HG03520 (cell line): ENCODE data around the gene MINK1.
"Not testable (repeated sequence)": the region's sequence is repeated elsewhere in the genome, so short reads cannot be mapped to it uniquely, and the experiment has no call there.

Experiments used
- ATAC-seq: cut with Tn5 transposase; IDR thresholded peaks from one replicate; pipeline ENCODE4 v1.9.1; 2021; ENCODE audit warnings: mild to moderate bottlenecking, moderate library complexity; ENCODE audit not compliant: unreplicated experiment

Gene MINK1

DNA sequence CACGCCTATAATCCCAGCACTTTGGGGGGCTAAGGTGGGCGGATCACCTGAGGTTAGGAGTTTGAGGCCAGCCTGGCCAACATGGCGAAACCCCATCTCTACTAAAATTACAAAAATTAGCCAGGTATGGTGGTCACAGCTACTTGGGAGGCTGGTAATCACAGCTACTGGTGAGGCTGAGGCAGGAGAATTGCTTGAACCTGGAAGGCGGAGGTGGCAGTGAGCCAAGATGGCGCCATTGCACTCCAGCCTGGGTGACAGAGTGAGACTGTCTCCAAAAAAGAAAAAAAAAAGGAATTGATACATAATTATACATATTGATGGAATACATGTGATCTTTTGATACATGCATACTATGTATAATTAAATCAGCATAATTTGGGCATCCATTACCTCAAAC lies 34.4 kb downstream of the MINK1 start:
- not testable (repeated sequence) for ATAC-seq

GRCh38 chr17:4869058-4869998 lies 36.2 kb downstream of the MINK1 start:
- ATAC-seq = not testable (repeated sequence)

GRCh38 chr17:4870855-4871254 lies 37.7 kb downstream of the MINK1 start:
- ATAC-seq = no peak

DNA sequence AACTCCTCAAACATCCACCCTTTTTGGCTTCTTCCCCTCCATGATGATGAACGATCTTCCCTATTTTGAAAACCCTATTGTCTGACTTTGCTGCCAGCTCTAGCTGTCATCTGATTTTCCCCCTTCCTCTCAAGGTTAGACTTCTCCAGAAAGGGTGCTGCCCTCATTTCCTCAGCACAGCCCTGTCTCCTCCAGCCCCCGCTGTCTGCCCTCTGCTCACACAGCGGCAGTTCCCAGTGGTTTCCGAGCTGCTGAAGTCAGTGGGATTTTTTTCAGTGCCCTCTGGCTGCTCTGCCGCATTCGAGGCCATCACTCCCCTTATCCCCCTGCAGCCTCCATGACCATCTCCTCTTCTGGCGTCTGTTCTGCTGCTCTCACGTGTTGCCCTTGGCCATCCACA lies 39.6 kb downstream of the MINK1 start:
- no peak for ATAC-seq

DNA sequence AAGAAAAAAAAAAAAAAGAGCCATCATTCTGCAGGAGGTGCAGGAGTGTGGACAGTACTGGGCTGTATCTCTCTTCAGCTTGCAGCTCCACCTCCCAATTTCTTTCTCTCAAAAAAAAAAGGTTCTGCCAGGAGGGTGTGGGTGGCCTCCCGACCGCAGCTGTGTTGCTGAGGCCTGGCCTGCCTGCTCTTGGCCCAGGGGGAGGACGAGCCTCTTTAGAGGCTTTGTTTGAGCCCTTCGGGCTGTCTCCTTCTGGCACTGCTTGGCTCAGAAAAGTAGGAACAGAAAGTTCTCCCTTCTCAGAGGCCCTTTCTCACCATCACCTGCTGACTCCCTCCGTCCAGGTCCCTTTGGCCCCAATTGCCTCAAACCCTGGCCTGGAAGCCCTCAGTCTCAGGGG lies 43.9 kb downstream of the MINK1 start:
- no peak for ATAC-seq

- ATAC-seq = no peak
Measured at GRCh38 chr17:4879601-4880000, 46.5 kb downstream of the MINK1 start.

GRCh38 chr17:4880857-4881256 lies 47.7 kb downstream of the MINK1 start:
- no peak for ATAC-seq

- ATAC-seq = no peak
Measured at GRCh38 chr17:4881761-4882555, 48.8 kb downstream of the MINK1 start.

DNA sequence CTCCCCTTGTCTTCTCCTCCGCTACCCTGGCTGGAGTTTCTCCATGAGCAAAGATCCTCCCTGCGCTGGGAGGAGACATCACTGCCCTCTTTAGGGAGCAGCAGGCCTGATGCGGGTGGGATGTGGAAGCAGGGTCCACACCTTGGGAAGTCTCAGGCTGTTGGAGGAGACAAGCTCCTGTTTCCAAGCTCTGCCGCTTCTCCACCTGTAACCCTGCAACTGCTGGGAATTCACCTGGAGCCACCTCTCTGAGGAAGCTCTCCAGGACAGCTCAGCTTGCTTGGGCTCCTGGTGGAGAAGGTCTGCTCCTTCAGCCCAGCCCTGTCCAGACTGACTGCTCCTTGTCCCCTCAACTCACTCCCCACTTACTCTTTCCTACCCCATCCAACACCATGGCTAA lies 51.3 kb downstream of the MINK1 start:
- no peak for ATAC-seq

- ATAC-seq = no peak
Measured at GRCh38 chr17:4886830-4887229, 53.7 kb downstream of the MINK1 start.

DNA sequence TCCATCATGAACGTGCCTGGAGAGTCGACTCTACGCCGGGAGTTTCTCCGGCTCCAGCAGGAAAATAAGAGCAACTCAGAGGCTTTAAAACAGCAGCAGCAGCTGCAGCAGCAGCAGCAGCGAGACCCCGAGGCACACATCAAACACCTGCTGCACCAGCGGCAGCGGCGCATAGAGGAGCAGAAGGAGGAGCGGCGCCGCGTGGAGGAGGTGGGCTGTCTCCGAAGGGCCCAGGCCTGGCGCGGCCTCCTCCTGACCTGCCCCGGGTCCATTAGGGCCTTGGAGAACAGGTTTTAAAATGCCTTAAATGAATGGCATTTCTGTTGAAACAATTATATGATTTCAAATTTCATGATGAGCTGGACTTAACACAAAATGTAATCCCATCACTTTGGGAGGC lies 54.4 kb downstream of the MINK1 start:
- ATAC-seq = no peak

DNA sequence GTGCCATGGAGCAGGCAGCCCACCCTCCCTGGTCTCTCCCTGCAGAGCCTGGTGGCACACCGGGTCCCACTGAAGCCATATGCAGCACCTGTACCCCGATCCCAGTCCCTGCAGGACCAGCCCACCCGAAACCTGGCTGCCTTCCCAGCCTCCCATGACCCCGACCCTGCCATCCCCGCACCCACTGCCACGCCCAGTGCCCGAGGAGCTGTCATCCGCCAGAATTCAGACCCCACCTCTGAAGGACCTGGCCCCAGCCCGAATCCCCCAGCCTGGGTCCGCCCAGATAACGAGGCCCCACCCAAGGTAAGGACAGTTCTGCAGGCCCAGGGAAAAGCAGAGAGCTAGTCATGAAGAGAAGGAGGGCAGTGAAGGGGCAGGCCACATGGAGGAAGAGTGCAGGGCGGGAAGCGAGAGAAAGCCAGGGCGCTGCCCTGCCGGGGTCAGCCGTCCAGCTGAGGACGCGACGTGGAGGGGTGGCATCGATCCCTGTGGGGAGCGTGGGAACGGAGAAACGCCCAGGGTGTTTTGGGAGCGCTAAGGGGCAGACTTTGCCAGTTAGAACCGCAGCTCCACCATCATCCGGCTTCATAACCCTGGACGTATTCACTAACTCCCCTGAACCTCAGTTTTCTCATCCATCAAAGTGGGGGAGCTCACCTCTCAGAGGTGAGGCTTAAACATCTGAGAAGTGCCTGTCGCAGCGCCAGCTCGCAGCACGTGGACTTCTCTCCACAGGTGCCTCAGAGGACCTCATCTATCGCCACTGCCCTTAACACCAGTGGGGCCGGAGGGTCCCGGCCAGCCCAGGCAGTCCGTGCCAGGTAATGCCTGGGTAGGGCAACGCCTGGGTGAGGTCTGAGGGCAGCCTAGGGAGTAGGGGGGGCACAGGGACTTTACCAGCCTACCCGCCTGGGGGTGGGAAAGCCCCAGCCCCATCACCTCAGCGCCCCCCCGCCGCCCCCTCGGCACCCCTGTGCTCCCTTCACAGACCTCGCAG lies 58.6 kb downstream of the MINK1 start:
- ATAC-seq = no peak

DNA sequence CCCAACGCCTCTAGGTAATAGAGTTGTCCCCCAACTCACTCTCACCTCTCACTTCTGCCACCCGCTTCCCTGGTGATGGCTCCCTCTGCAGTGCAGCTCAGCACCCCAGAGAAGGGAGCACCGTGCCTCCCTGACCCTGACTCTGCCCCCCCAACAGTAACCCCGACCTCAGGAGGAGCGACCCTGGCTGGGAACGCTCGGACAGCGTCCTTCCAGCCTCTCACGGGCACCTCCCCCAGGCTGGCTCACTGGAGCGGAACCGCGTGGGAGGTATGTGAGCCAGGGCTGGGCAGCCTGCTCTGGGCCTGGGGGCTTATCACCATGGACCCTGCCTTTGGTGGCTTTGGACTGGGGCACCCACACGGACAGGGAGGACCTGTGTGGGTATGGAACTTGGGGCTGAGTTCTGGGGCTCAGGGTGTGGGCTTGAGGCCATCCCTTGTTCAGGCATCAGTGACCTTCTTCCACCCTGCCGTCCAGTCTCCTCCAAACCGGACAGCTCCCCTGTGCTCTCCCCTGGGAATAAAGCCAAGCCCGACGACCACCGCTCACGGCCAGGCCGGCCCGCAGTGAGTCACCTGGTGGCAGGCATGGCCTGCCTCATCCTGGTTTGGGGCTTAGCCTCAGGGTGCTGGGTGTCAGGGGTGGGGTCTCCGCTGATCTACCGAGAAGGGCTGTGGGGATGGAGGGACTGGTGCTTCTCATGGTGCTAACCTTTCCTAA lies 59.5 kb downstream of the MINK1 start:
- ATAC-seq = no peak

- no peak for ATAC-seq
Measured at GRCh38 chr17:4893272-4893671, 60.1 kb downstream of the MINK1 start.

DNA sequence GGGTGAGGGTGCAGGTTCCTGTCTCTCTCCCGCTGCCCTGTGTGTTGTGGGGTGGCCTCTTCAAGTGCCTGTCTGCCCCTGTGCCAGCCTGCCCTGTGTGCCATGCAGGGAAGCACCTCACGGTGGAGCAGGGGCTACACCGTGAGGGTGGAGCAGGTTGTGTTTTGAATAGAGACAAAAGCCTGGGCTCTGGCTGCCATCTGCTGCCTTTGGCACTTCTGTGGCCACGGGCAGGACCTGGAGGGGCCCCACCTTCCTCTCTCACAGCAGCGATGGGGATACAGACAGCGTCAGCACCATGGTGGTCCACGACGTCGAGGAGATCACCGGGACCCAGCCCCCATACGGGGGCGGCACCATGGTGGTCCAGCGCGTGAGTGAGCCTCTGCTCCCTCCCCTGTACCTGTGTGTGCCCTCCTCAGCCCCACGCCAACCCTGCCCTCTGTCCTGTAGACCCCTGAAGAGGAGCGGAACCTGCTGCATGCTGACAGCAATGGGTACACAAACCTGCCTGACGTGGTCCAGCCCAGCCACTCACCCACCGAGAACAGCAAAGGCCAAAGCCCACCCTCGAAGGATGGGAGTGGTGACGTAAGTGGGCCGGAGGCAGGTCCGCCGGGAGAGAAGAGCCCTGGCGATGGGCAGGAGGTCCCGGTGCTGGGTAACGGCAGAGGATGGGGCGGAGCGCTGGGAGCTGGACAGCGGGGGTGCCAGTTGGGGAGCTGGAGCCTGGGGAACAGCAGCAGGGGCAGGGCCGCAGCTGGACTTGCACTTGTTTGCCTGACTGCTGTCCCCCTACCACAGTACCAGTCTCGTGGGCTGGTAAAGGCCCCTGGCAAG lies 60.8 kb downstream of the MINK1 start:
- no peak for ATAC-seq

- no peak for ATAC-seq
Measured at GRCh38 chr17:4895121-4895520, 62.0 kb downstream of the MINK1 start.

DNA sequence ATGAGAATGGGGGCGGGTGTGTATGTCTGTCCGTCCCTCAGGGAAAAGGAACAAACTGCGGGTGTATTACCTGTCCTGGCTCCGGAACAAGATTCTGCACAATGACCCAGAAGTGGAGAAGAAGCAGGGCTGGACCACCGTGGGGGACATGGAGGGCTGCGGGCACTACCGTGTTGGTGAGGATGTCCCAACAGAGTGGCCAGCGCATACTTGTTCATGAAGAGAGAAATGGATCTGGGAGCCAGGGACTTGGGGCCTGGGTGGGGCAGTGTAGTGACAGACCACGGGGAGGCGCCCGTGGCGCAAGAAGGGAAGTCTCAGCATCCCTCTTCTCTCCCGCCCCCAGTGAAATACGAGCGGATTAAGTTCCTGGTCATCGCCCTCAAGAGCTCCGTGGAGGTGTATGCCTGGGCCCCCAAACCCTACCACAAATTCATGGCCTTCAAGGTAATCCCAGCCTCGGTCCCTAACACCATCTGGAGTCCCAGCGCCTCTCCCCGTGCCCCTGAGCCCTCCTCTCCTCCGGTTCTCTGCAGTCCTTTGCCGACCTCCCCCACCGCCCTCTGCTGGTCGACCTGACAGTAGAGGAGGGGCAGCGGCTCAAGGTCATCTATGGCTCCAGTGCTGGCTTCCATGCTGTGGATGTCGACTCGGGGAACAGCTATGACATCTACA lies 62.7 kb downstream of the MINK1 start:
- no peak for ATAC-seq

DNA sequence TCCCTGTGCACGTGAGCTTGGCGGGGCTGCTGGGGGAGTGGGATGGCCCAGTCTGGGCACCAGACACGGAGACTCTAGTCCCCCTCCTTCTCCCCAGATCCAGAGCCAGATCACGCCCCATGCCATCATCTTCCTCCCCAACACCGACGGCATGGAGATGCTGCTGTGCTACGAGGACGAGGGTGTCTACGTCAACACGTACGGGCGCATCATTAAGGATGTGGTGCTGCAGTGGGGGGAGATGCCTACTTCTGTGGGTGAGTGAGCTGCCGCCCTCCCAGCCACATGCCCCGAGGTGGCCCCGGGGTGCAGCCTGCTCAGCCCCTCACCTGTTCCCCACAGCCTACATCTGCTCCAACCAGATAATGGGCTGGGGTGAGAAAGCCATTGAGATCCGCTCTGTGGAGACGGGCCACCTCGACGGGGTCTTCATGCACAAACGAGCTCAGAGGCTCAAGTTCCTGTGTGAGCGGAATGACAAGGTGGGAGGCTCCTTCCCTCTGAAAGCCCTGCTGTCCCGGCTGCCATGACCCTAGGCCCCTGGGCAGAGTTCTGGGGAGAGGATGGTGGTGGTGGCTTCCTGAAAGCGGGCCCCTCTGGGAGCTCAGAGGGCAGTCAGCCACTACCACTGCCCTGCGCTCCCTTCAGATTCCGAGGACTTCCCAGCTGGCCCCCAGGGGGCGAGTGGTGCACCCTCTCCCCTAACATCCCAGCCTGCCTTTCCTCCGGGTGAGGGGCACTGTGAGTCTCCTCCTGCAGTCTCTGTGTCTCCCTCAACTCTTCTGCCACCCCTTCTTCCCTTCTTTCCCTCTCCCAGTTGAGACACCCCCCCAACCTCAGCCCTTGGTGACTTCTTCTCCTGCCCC lies 63.4 kb downstream of the MINK1 start:
- no peak for ATAC-seq
